GM12873 (cell line): ENCODE data around the gene NFIX.

Experiments
- TF ChIP-seq, protein P1 (sequence below): IDR thresholded peaks from 2 replicates; pipeline ENCODE4 v1.5.1; 2012; ENCODE audit warnings: low read depth, mild to moderate bottlenecking, moderate library complexity, low read length, control low read depth; ENCODE audit not compliant: insufficient read depth; ENCODE audit errors: missing control alignments

The NFIX gene

DNA sequence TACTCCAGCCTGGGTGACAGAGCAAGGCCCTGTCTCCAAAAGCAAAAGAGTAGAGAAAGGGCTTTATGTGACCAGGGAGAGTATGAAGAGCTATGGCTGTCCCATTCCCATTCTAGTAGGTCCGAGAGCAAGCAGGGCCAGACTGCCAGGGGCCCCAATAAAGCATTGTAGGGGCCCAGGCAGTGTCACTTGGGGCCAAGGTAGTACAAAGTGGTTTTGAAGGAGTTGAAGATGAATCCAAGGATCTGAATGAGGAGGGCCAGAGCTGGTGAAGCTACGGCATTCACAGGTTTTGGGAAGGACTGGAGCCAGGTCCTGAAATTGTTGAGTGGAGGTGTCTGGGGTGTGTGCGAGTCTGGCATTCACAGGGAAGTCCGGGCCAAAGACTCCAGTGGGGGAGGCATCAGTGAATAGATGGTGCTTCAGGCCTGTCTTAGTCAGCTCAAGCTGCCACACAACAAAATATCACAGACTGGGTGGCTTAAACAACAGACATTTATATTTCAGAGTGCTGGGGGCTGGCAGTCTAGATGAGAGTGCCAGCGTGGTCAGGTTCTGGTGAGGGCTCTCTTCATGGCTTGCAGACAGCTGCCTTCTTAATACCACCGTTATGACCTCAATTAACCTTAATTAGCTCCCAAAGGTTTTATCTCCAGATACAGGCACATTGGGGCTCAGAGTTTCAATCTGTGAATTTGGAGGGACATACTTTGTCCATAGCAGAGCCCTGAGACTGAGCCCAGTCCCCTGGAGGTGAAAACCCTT is 132.7 kb downstream of the NFIX start:
- TF ChIP-seq, protein P1, sequence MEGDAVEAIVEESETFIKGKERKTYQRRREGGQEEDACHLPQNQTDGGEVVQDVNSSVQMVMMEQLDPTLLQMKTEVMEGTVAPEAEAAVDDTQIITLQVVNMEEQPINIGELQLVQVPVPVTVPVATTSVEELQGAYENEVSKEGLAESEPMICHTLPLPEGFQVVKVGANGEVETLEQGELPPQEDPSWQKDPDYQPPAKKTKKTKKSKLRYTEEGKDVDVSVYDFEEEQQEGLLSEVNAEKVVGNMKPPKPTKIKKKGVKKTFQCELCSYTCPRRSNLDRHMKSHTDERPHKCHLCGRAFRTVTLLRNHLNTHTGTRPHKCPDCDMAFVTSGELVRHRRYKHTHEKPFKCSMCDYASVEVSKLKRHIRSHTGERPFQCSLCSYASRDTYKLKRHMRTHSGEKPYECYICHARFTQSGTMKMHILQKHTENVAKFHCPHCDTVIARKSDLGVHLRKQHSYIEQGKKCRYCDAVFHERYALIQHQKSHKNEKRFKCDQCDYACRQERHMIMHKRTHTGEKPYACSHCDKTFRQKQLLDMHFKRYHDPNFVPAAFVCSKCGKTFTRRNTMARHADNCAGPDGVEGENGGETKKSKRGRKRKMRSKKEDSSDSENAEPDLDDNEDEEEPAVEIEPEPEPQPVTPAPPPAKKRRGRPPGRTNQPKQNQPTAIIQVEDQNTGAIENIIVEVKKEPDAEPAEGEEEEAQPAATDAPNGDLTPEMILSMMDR, result no peak

DNA sequence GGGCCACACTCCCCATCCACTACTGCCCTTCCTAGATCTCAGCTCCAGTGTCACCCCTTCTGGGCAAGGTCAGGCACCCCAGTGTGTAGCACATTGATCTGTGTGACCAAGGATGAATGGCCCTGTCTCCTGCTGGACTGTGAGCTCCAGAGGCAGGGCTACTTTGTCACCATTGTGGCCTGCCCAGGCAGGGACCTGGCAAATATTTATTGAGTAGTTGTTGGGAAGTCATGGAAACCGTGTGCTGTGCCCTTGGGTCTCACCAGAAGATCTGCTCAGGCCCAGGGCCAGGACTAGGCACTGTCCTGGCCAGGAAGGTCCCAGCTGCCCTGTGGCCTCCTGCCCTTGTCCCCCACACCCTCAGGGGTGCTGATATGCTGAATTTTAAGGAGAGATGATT is 133.3 kb downstream of the NFIX start:
- TF ChIP-seq, protein P1, result no peak

DNA sequence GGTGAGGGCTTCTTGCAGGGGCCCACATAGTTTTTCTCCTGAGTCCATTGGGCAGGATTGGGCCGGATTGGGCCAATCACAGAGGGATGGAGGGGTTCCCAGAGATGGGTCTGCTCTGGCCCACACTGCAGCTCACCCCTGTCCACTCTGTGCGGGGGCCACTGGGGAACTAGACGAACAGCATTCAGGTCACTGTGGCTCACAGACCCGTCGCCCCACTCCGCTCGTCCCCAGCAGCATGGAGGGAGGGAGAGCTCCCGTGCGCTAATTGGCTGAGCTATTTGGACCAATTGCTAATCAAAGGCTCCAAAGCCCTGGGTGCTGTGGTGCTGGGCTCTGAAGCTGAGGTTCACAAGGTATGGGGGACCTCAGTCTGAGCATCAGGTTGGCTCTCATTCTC is 134.1 kb downstream of the NFIX start:
- TF ChIP-seq, protein P1, result no peak

DNA sequence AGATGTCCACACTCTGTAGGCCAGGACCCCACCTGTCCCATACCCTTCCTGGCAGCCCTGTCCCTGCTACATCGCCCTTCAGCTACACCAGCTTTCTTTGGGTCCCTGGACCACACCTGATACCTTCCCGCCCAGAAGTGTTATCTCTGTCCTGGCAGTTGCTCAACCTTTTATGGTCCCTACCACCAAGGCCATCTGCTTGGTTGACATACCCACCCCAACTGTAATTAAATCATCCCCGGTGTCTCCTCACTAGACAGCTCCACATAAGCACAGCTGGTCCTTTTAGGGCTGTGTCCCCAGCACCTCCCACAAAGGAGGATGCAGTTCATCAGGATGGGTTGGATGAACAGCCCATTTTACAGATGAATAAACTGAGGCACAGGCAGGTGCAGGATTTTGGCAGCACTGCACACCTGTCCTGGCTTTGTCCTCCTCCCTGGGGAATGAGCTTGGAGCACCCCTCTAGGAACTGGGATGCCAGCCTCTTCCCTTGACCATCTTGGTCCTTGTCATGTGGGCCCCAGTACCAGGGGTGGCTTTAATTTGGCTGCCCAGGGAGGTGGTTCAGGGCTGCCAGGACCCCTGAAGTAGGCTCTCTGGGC is 135.7 kb downstream of the NFIX start:
- TF ChIP-seq, protein P1, result no peak

DNA sequence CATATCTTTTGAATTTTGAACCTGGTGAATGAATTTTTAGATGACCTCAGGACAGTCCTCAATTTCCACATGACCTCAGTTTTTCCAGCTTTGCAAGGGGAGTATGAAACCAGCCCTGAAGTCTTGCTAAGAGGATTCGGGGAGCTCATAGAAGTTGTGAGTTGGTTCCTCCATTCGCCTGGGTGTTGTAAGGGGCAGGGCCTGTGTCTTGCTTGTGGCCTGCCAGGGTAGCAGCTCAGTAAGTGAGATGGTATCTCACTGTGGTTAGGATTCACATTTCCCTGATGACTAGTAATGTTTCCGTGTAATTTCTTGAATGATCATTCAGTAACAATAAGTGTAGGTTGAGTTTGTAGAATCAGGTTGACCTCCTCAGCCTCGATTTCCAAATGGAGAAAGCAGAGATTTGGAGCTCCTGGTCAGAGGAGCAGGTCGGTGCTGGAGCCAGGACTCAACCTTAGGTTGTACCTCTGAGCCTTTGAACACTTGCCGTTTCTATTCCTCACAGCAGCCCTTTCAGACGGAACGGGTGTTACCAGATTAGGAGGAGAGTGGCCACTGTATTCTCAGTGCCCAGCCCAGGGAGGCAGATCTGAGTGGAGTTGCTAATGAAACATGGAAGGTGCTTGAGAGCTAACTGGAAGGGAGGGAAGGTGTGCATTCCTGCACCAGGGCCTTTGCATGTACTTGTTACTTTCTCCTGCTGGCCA is 137.4 kb downstream of the NFIX start:
- TF ChIP-seq, protein P1, result no peak

DNA sequence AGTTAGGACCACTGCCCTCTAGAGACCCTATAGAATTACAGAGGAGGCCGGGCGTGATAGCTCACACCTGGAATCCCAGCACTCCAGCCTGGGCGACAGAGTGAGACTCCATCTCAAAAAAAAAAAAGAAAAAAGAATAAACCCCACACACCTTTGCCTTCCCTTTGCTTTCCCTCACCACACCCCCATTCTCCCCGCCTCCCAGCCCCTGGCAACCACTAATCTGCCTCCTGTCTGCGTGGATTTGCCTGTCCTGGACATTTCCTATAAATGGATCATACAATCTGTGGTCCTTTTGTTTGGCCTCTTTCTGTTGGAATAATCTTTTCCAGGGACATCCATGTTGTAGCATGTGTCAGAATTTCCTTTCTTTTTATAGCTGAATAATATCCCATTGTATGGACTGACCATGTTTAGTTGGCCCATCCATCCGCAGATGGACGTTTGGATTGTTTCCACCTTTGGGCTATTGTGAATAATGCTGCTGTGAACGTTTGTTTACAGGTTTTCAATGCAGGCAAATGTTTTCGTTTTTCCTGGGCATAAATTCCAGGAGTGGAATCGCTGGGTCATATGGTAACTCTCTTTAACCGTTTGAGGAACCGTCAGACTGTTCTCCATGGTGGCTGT is 138.1 kb downstream of the NFIX start:
- TF ChIP-seq, protein P1, result no peak

DNA sequence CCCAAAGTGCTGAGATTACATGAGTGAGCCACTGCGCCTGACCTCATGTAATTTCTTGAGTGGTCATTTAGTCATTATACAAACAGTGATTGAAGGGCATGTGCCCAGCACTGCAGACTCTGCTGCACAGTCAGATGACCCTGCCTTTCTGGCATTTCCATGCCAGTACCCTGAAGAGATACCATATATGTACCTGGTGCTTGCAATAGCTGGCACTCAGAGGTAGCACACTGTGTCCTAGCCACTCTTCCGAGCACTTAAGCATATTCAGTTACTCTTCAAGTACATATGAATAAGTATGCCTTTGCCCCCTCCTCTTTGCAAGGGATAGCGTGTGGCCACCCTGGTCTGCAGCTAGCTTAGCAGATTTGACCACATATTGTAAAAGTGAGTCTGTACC is 139.4 kb downstream of the NFIX start:
- TF ChIP-seq, protein P1, result no peak
